DND-41 (cell line): ENCODE results near the gene TMEM209.
"Not testable (repeated sequence)": the region's sequence is repeated elsewhere in the genome, so short reads cannot be mapped to it uniquely, and the experiment has no call there.

Experiments
- ATAC-seq: fragments of 200-7000 bp; cut with Tn5 transposase; 3 replicates; pipeline ENCODE4 v1.9.1; 2021; ENCODE audit warnings: low read depth; ENCODE audit not compliant: insufficient read depth
- DNase-seq: peaks from one replicate; pipeline ENCODE4 v3.0.0-alpha.2; 2020
- H2AFZ ChIP-seq: 2 replicates; pipeline ENCODE4 v1.6.0; 2012; ENCODE audit warnings: low read depth, low read length
- H3K27ac ChIP-seq: 2 replicates; pipeline ENCODE4 v1.5.1; 2012; ENCODE audit warnings: low read length, inconsistent platforms
- H3K27me3 ChIP-seq: fragments of 200-600 bp; sonication (generic); 2 replicates; pipeline ENCODE4 v1.6.0; 2012; ENCODE audit warnings: low read length, mild to moderate bottlenecking, inconsistent platforms; ENCODE audit not compliant: insufficient read depth, poor library complexity
- H3K36me3 ChIP-seq: 2 replicates; pipeline ENCODE4 v1.5.1; 2012; ENCODE audit warnings: low read length, inconsistent platforms; ENCODE audit not compliant: insufficient read depth
- H3K4me1 ChIP-seq: 2 replicates; pipeline ENCODE4 v1.5.1; 2012; ENCODE audit warnings: mild to moderate bottlenecking, low read length; ENCODE audit not compliant: insufficient read depth
- H3K4me2 ChIP-seq: 2 replicates; pipeline ENCODE4 v1.6.0; 2012; ENCODE audit warnings: mild to moderate bottlenecking, moderate library complexity, low read length, inconsistent platforms; ENCODE audit not compliant: insufficient read depth
- H3K4me3 ChIP-seq, 2 experiments: fragments of 200-600 bp in 1 of 2; shearing (Covaris generic) in 1 of 2; 2 replicates each; pipeline ENCODE4 v1.5.1; 2012 to 2016; ENCODE audit warnings: inconsistent platforms in 2 of 2, low read length in 2 of 2, mild to moderate bottlenecking in 2 of 2, low read depth in 1 of 2, moderate library complexity in 1 of 2
- H3K79me2 ChIP-seq: 2 replicates; pipeline ENCODE4 v1.6.0; 2012; ENCODE audit warnings: low read length, inconsistent platforms; ENCODE audit not compliant: insufficient read depth
- H3K9ac ChIP-seq: 2 replicates; pipeline ENCODE4 v1.6.0; 2012; ENCODE audit warnings: low read depth, mild to moderate bottlenecking, inconsistent platforms, low read length, moderate library complexity
- H3K9me3 ChIP-seq: 2 replicates; pipeline ENCODE4 v1.5.1; 2012; ENCODE audit warnings: low read length, moderate library complexity, mild to moderate bottlenecking, inconsistent platforms; ENCODE audit not compliant: insufficient read depth, severe bottlenecking
- H4K20me1 ChIP-seq: 2 replicates; pipeline ENCODE4 v1.6.0; 2012; ENCODE audit warnings: low read length; ENCODE audit not compliant: insufficient read depth
- CTCF ChIP-seq: IDR thresholded peaks from 2 replicates; pipeline ENCODE4 v1.5.1; 2012; ENCODE audit warnings: borderline replicate concordance, low read length, moderate library complexity, mild to moderate bottlenecking; ENCODE audit not compliant: poor library complexity, severe bottlenecking; ENCODE audit errors: extremely low read depth
- EZH2 ChIP-seq: IDR thresholded peaks from 3 replicates; pipeline ENCODE4 v1.6.1; 2012; ENCODE audit warnings: borderline replicate concordance, low read depth, mild to moderate bottlenecking, moderate library complexity, low read length, inconsistent platforms; ENCODE audit not compliant: severe bottlenecking

TMEM209 gene

GRCh38 chr7:130146693-130147405 lies 58.4 kb downstream of the TMEM209 start:
- H4K20me1 ChIP-seq: peaks cover 13% of the 10 kb centered on the region; the same call in 1 of the 2 replicates
- no peaks in the 10 kb centered on the region for H3K27me3 ChIP-seq
- H3K4me2 ChIP-seq: no peak overlapping the region
- H3K79me2 ChIP-seq: no peaks in the 10 kb centered on the region
- H3K9ac ChIP-seq: no peak overlapping the region
- H3K9me3 ChIP-seq: no peaks in the 10 kb centered on the region
- H3K27ac ChIP-seq: no peak overlapping the region
- DNase-seq (no peak), ATAC-seq (no peak)
- H2AFZ ChIP-seq: no peak overlapping the region
- no peak overlapping the region for H3K4me3 ChIP-seq
- no peaks in the 10 kb centered on the region for H3K36me3 ChIP-seq
- H3K4me1 ChIP-seq: no peaks in the 10 kb centered on the region
- TF ChIP-seq CTCF (no peak), EZH2 (no peak)

- ATAC-seq, H2AFZ ChIP-seq, H3K4me3 ChIP-seq, H3K27ac ChIP-seq, H3K9me3 ChIP-seq, H3K79me2 ChIP-seq, H3K9ac ChIP-seq, DNase-seq, H3K4me1 ChIP-seq, H3K27me3 ChIP-seq, H3K4me2 ChIP-seq, H3K36me3 ChIP-seq: not testable (repeated sequence)
- H4K20me1 ChIP-seq: peaks cover 10% of the 10 kb centered on the region; the same call in 1 of the 2 replicates
These were observed 59.1 kb downstream of the TMEM209 start for GRCh38 chr7:130146142-130146541.

- Histone ChIP-seq H3K4me3 (no peak overlapping the region), H3K27me3 (no peaks in the 10 kb centered on the region), H3K27ac (no peak overlapping the region), H3K4me1 (no peaks in the 10 kb centered on the region), H4K20me1 (peaks cover 10% of the 10 kb centered on the region; the same call in 1 of the 2 replicates), H3K4me2 (no peak overlapping the region), H3K9ac (no peak overlapping the region), H2AFZ (no peak overlapping the region), H3K79me2 (no peaks in the 10 kb centered on the region), H3K9me3 (no peaks in the 10 kb centered on the region), H3K36me3 (no peaks in the 10 kb centered on the region)
- no peak for DNase-seq
- TF ChIP-seq CTCF: no peak
- no peak for TF ChIP-seq EZH2
- ATAC-seq: 0 out of 3 replicates have a peak, but pooled peaks have one; percentile 27
These were observed 59.6 kb downstream of the TMEM209 start for GRCh38 chr7:130145424-130146100.
